HG03457 (cell line): ENCODE results near the gene BAD.
"Not testable (repeated sequence)": the region's sequence is repeated elsewhere in the genome, so short reads cannot be mapped to it uniquely, and the experiment has no call there.

Experiments used
- ATAC-seq: cut with Tn5 transposase; IDR thresholded peaks from one replicate; pipeline ENCODE4 v1.9.1; 2021; ENCODE audit warnings: moderate number of reproducible peaks; ENCODE audit not compliant: unreplicated experiment

Gene BAD

DNA sequence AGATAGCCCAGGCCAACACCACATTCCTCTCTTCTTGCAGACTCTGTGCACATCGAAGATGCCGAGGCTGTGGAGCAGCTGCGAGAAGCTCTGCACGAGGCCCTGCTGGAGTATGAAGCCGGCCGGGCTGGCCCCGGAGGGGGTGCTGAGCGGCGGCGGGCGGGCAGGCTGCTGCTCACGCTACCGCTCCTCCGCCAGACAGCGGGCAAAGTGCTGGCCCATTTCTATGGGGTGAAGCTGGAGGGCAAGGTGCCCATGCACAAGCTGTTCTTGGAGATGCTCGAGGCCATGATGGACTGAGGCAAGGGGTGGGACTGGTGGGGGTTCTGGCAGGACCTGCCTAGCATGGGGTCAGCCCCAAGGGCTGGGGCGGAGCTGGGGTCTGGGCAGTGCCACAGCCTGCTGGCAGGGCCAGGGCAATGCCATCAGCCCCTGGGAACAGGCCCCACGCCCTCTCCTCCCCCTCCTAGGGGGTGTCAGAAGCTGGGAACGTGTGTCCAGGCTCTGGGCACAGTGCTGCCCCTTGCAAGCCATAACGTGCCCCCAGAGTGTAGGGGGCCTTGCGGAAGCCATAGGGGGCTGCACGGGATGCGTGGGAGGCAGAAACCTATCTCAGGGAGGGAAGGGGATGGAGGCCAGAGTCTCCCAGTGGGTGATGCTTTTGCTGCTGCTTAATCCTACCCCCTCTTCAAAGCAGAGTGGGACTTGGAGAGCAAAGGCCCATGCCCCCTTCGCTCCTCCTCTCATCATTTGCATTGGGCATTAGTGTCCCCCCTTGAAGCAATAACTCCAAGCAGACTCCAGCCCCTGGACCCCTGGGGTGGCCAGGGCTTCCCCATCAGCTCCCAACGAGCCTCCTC is 31.4 kb upstream of the BAD start:
- ATAC-seq, result not testable (repeated sequence)

DNA sequence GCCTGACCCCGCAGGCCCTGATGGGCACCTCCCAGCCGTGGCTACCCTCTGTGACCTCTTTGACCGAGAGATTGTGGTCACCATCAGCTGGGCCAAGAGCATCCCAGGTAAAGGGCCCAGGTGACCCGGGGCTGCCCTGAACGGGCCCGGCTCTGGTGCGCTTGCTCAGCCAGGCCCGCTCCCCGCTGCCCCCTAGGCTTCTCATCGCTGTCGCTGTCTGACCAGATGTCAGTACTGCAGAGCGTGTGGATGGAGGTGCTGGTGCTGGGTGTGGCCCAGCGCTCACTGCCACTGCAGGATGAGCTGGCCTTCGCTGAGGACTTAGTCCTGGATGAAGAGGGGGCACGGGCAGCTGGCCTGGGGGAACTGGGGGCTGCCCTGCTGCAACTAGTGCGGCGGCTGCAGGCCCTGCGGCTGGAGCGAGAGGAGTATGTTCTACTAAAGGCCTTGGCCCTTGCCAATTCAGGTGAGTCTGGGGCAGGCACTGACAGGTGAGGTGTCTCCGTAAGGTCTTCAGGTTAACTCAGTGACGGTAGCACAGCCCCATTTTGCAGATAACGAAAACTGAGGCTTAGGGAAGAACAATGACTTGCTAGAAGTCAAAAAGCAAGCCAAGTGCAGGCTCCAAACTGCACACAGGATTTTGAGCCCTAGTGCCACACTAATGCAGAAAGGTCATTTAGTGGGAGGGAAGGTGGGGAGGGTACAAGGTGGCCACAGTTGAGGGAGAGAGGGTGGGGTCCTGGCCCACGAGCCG is 30.5 kb upstream of the BAD start:
- ATAC-seq, result no peak

DNA sequence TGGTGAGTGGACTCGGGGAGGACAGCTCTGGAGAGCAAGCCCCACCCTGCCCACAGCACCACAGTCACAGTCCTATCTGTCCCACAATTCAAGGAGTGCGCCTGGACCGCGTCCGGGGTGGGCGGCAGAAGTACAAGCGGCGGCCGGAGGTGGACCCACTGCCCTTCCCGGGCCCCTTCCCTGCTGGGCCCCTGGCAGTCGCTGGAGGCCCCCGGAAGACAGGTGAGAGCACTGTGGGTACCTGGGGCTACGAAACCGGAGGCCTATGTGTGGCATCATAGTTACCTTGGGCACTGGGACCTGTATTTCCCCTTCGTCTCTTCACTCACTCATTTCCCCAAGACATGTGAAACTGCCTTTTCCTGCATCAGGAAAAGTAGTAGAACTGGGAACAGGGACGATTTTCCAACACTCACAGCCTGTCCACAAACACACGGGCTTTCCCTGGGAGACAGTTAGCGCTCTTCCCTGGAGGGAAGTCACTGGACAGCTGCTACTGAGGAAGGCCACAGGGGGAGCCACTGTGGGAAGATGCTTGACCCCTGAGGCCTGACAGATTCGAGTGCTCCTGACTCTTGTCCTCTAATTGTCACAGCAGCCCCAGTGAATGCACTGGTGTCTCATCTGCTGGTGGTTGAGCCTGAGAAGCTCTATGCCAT is 29.8 kb upstream of the BAD start:
- ATAC-seq, result no peak

DNA sequence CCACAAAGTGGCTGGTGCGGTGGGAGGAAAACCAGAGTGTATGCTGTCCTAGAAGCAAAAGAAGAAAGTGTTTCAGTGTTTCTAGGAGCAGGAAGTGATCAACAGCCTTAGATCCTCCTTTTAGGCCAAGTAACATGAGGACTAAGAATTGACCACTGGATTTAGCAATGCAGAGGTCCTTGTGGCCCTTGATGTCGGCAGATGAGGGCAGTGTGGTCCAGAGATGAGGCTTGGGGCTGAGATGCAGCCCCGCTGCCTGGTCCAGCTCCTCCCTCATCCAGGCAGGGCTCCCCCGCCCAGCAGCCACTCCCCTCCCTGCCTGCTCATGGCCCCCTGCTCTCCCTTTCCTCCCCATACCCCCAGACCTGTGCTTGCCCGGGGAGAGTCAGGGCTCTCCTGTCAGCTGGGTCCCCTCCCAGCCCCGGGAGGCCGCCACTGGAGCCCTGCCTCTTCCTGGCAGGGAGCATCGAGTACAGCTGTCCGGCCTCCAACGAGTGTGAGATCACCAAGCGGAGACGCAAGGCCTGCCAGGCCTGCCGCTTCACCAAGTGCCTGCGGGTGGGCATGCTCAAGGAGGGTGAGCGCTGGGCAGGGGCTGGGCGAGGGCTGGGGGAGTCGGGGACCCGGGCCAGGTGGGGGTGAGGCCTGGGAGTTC is 29.2 kb upstream of the BAD start:
- ATAC-seq, result no peak

DNA sequence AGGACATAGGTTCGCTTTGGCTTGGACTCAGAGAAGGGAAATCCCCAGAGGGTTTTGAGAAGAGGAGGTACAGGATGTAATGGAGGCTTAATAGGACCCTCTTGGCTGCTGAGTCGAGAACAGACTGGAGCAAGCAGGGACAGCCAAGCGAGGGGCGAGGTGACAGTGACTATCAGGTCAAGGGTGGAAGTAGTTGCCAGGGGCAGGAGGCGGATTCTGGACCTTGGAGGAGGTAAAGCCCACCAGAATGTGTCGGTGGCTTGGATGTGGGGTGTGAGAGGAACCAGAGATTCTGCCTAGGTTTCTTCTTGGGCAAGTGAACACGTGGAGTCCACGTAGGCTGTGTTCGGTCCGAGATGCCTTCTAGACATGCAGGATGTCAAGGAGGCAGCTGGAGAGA is 28.5 kb upstream of the BAD start:
- no peak for ATAC-seq

DNA sequence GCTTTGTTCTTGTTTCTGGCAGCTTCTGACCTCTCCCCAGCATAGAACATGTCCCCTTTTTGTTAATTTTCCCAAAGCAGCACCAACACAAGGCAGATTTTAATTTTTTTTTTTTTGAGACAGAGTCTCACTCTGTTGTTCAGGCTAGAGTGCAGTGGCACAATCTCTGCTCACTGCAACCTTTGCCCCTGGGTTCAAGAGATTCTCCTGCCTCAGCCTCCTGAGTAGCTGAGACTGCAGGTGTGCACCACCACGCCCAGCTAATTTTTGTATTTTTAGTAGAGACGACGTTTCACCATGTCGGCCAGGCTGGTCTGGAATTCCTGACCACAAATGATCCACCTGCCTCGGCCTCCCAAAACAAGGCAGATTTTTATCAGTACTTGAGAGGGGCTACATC is 23.3 kb upstream of the BAD start:
- ATAC-seq, result not testable (repeated sequence)

DNA sequence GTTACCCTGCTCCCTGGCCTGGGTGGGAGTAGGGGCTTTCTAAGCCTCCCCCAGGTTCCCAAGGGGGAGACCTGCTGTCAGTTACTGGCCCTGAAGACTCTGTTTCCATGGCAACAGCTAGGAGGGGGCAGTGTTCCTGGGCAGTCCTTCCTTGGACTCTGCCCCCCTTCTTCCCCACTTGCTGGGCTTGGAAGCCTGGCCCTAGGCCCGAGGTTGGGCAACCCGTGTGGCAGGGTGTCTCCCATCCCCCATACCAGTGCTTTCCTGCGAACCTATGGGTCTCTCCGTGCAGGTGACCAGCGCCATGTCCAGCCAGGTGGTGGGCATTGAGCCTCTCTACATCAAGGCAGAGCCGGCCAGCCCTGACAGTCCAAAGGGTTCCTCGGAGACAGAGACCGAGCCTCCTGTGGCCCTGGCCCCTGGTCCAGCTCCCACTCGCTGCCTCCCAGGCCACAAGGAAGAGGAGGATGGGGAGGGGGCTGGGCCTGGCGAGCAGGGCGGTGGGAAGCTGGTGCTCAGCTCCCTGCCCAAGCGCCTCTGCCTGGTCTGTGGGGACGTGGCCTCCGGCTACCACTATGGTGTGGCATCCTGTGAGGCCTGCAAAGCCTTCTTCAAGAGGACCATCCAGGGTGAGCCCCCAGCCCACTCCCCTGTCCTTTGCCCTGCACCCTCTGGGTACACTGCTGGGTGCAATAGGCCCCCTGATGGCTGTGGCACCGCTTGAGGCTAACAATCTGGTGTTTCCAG is 22.6 kb upstream of the BAD start:
- no peak for ATAC-seq

DNA sequence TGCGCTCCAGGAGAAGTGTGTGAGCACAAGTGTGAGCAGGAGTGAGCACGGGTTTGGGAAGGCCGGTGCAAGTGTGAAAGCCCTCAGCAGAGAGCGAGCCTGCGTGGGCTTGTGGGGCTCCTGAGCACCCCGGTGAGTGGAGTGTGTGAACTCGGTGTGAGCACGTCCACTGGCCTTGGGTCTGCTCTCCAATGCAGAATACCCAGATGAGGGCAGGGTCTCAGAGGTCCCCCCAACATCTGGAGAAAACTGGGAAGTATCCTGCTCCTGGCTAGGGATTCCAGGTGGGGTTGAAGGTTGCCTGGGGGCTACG is 22.1 kb upstream of the BAD start:
- ATAC-seq, result no peak

DNA sequence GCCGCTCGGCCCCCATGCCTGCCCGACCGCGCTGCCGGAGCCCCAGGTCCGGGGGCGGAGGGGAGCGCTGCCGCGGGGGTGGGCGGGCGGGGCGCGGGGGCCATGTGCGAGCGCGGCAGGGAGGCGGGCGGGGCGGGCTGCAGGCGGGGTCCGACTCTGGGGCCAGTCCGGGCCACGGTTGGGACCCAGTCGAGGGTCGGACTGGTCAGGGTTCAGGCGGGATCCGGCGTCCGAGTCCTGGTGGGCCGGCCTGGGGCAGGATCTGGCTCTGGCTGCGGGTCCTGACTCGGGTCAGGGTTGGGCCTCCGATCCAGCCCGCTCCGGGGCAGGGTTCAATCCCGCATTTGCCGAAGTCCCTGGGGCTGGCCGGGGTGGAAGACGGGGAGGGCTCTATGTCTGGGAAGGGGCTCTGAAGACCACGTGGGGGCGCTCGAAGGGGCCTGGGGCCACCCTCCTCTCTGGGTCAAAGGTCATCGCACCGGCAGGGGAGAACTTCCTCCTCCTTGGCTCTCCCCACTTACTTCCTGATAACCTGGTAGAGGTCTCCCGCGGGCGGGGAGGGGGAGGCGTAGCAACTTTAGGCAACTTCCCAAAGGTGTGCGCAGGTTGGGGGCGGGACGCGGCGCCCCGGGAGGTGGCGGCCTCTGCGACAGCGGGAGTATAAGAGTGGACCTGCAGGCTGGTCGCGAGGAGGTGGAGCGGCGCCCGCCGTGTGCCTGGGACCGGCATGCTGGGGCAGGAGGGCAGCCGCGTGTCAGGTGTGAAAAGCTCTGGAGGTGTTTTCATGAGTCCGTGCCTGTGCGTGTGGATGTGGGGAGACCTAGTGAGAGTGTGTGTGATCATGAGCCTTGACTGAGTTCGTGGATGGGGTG is 21.5 kb upstream of the BAD start:
- no peak for ATAC-seq

DNA sequence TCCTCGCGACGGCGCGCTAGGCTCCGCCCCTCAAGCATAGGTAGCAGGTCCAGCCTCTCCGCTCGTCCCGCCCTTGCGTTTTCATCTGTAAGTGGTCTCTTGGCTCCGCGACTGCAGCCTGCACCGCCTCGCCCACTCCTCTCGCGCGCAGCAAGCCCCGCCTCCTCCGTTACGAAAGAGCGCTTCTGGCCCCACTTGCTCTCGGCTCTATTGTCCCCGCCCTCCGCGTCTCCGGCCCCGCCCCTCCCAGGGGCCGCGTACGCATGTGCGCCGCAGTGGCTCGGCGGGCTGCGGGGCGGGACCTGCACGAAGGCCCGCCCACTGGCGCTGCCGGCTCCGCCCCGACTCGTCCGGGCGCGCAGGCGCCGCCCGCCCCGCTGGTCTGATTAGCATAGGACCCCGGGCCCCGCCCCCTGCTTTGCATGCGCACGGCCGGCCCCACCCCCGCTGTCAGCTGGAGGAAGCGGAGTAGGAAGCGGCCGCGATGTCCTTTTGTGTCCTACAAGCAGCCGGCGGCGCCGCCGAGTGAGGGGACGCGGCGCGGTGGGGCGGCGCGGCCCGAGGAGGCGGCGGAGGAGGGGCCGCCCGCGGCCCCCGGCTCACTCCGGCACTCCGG is 20.7 kb upstream of the BAD start, which contains the start of gene ESRRA:
ESRRA (plus strand) TSS at position 450 of the 616 bp plus-strand sequence. CDS start 1,656 bp downstream, outside the sequence.
- ATAC-seq, result peak; percentile 52

DNA sequence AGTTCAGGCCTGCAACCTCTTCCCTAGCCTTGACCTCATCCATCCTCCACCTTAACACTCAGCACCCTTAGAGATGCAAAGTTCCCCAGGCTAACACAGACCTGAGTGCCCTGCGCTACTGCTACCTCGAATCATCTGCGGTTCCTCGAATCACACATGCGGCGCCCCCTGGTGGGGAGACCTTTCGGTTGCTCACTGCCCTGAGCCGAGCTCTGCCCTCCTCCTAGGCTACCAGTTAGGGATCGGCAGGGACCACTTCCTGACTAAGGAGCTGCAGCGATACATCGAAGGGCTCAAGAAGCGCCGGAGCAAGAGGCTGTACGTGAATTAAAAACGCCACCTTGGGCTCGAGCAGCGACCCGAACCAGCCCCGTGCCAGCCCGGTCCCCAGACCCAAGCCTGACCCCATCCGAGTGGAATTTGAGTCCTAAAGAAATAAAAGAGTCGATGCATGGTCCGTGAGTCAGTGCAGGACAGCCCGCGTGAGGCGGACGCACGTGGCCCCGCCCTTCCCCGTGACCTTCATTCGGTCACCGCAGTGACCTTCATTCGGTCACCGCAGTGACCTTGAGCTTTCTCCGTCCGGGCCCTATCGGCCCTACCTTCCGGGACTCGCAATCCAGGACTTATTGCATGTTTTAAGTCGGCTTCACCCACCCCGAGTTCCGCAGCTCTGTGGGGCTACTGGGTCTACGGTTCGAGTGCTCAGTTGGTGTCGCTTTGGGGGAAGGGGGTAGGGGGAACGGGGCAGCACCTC is 20.0 kb upstream of the BAD start:
- peak; percentile 25 for ATAC-seq

DNA sequence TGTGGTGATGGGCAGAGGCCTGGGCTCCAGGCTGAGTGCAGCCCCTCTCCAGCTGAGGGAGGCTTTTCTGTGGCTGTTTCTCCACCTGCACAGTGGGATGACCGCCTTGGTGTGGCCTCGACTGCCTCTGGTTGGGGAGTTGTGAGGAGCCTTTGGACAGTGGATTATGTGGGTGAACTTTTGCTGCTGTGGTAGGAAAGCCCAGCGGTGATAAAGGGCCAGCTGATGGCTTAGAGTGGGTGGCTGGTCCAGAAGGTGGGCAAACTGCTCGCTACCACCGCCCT is 19.5 kb upstream of the BAD start:
- ATAC-seq, result no peak

DNA sequence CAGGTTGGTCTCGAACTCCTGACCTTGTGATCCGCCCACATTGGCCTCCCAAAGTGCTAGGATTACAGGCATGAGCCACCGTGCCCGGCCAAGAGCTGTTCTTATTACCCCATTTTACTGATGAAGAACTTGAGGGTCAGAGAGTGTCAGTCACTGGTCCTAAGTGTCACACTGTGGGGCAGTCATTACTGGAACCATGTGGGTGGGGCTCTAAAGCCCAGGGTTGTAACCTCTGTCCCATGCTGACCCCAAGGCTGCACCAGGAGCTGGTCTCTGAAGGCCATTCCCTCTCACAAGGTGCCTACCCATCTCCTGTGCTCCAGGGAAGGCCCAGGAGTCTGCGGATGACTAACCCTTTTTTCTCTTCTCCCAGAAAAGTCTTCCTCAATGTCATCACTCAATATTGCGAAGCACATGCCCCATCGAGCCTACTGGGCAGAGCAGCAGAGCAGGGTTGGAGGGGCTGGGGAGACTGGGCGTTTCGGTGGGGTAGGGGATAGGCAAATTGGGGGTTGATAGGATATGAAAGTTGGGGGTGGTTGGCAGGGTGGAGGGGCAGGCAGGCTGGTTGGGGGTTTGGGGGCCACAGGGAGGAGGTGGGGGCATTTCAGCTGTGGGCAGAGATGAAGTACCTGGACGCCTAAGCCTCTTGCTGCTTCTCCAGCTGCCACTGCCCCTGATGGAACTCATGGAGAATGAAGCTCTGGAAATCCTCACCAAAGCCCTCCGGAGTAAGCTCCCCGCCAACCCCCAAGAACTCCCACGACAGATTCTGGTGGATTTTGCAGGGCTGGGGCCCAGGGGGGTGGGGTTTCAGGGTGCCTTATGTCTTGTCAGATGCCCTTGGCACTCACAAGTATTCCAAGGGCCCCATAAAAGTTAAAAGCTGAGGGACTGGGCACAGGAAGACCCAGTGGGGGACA is 18.9 kb upstream of the BAD start:
- no peak for ATAC-seq

DNA sequence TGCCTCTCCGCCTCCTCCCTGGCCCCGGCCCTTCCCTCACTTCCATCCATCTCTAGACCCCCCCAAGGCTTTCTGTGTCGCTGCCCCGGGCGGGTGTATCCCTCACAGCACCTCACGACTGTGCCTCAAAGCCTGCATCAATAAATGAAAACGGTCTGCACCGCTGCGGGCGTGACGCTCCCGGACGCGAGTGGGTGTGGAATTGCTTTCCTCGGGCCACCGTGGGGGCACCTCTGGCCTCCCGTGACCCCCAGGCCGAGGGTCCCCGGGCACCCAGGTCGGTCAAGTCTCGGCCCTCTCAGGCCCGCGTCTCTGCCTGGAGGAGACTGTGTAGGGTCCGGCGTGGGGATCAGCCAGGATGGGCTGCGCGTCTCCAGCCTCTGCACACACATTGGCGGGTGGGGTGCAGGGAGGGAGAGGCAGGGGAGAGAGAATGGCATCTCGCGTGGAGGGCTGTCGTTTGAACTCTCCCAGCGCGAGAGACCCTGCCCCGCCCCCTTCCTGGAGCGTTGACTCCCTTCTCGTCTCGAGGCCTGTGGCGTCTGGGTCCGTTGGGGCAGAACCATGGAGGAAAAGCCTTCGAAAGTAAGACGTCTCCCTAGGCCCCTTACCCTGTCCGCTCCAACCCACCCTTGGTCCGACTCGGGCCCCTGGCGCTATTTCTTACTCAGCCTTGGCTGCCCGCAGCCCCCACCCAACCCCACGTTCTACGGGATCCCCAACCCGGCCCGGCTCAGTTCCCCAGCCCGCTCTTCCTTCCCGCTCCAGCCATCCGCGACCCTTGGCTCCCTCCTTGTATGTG is 15.6 kb upstream of the BAD start, which contains the start of gene CATSPERZ:
CATSPERZ (plus strand) TSS at position 512 of the 802 bp plus-strand sequence; CDS start at position 565, 53 bp downstream.
- no peak for ATAC-seq

DNA sequence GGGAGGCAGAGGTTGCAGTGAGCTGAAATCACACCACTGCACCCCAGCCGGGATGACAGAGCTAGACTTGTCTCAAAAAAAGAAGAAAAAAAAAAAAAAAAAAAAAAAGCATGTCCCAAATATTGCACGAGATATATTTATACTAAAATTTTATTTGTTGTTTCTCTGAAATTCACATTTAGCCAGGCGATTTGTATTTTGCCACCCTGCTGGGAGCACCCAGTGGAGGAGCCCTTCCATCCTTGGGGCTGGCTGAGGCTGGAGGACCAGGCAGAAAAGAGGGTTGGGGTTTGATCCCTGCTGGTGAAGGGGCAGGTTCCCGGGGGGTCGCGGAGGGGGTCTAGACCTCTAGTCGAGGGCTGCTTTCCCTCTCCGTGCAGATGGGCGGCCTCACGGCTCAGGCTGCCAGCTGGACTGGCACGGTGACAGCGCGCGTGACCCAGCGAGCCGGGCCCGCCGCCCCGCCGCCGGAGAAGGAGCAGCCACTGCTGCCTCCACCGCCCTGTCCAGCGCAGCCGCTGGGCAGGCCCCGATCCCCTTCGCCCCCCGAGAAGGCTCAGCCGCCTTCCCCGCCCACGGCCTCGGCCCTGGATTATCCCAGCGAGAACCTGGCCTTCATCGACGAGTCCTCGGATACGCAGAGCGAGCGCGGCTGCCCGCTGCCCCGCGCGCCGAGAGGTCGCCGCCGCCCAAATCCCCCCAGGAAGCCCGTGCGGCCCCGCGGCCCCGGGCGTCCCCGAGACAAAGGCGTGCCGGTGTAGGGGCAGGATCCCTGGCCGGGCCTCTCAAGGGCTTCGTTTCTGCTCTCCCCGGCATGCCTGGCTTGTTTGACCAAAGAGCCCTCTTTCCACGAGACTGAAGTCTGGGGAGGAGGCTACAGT is 14.7 kb upstream of the BAD start:
- no peak for ATAC-seq
